HepG2 (cell line): ENCODE data around the gene EPHB3. TPM values are rescaled to one million over a fixed set of nuclear protein-coding genes. Genes with fewer than 3 reads are reported as not detected.
A peak's percentile ranks its signal among the peaks of the same experiment; 100 is the strongest.

Experiments used
- ATAC-seq: fragments of 200-7000 bp; cut with Tn5 transposase; 3 replicates; pipeline ENCODE4 v1.9.1; 2020; ENCODE audit warnings: mild to moderate bottlenecking, moderate library complexity
- BruUV-seq: library from RNA; stranded (reverse); fragments of 400-500 nt; replicated peaks from 2 replicates; lab custom pipeline; 2021; lab: Mats Ljungman, UMichigan
- CTCF ChIA-PET: fragments of 300-600 bp; formaldehyde crosslinking; extraction: SDS; loops from one replicate; lab custom pipeline; 2021; ENCODE audit warnings: low total read pairs, inconsistent platforms, low intra/inter-chr PET ratio; lab: Yijun Ruan, JAX
- POLR2A ChIA-PET: fragments of 350-600 bp; sonication (Branson Sonifier 250); formaldehyde crosslinking; loops from one replicate; lab custom pipeline; 2020; ENCODE audit warnings: antibody characterized with exemption, inconsistent platforms; lab: Yijun Ruan, JAX
- DNase-seq: peaks from one replicate; pipeline ENCODE4 v3.0.0-alpha.2; 2015; ENCODE audit warnings: low spot score
- FAIRE-seq: peaks from 3 replicates; lab custom pipeline; 2011; peaks lifted over from hg19 to GRCh38; lab: Jason Lieb, UNC
- H2AFZ ChIP-seq: one replicate; pipeline ENCODE4 v1.6.1; 2011; ENCODE audit warnings: low read length, inconsistent platforms
- H3K27ac ChIP-seq: fragments of 300-600 bp; 3 replicates; pipeline ENCODE4 v1.8.0; 2011; ENCODE audit warnings: mixed run types, mild to moderate bottlenecking, mixed read lengths, low read length, inconsistent platforms; ENCODE audit not compliant: insufficient read depth; ENCODE audit errors: extremely low read length
- H3K27me3 ChIP-seq, 2 experiments: fragments of 200-600 bp in 1 of 2; 2 replicates in 1 of 2; 3 replicates in 1 of 2; pipeline versions ENCODE4 v1.6.0 to v1.8.0; 2011; ENCODE audit warnings: low read length in 2 of 2, mild to moderate bottlenecking in 2 of 2, moderate library complexity in 2 of 2, inconsistent platforms in 1 of 2; ENCODE audit not compliant: insufficient read depth in 2 of 2, control insufficient read depth in 1 of 2
- H3K36me3 ChIP-seq, 2 experiments: fragments of 200-600 bp in 1 of 2; replicated peaks in 1 of 2; 2 replicates in 1 of 2; 3 replicates in 1 of 2; pipeline versions ENCODE4 v1.5.1 to v1.8.0; 2011; ENCODE audit warnings: low read length in 2 of 2, inconsistent platforms in 1 of 2; ENCODE audit not compliant: insufficient read depth in 2 of 2, control insufficient read depth in 1 of 2
- H3K4me1 ChIP-seq: 2 replicates; pipeline ENCODE4 v1.5.1; 2012; ENCODE audit warnings: low read length, inconsistent platforms; ENCODE audit not compliant: insufficient read depth
- H3K4me2 ChIP-seq: 2 replicates; pipeline ENCODE4 v1.6.0; 2011; ENCODE audit warnings: low read depth, low read length, inconsistent platforms
- H3K4me3 ChIP-seq, 3 experiments: fragments of 200-600 bp in 1 of 3; sonication (generic), shearing (Covaris generic) in 1 of 3; replicated peaks in 1 of 3; 2 replicates each; pipeline ENCODE4 v1.5.1; 2011 to 2016; ENCODE audit warnings: low read length in 3 of 3, inconsistent platforms in 2 of 3, low read depth in 2 of 3, mild to moderate bottlenecking in 2 of 3, control low read depth in 1 of 3, mixed read lengths in 1 of 3; ENCODE audit not compliant: insufficient read depth in 1 of 3
- H3K79me2 ChIP-seq: one replicate; pipeline ENCODE4 v1.6.1; 2011; ENCODE audit warnings: low read length, inconsistent platforms; ENCODE audit not compliant: insufficient read depth
- H3K9ac ChIP-seq: 2 replicates; pipeline ENCODE4 v1.6.0; 2011; ENCODE audit warnings: mild to moderate bottlenecking, low read depth, low read length, inconsistent platforms; ENCODE audit not compliant: insufficient read depth
- H3K9me3 ChIP-seq: 2 replicates; pipeline ENCODE4 v1.5.1; 2012; ENCODE audit warnings: mild to moderate bottlenecking, low read length
- H4K20me1 ChIP-seq: 2 replicates; pipeline ENCODE4 v1.6.0; 2011; ENCODE audit warnings: inconsistent platforms, mild to moderate bottlenecking, low read length, moderate library complexity; ENCODE audit not compliant: insufficient read depth
- ELF4 ChIP-seq: sonication (generic); formaldehyde crosslinking; IDR thresholded peaks from 2 replicates; pipeline ENCODE4 v1.5.0; 2020; ENCODE audit warnings: missing genetic modification reagents, mild to moderate bottlenecking, moderate library complexity, borderline replicate concordance
- HMG20B ChIP-seq: conservative IDR thresholded peaks from 2 replicates; pipeline ENCODE4 v1.6.1; 2016; ENCODE audit warnings: missing genetic modification reagents, missing compliant biosample characterization
- KDM1A ChIP-seq: IDR thresholded peaks from 2 replicates; pipeline ENCODE4 v1.6.1; 2016; ENCODE audit warnings: missing compliant biosample characterization
- NFRKB ChIP-seq: fragments of 450-650 bp; IDR thresholded peaks from 2 replicates; pipeline ENCODE4 v1.6.1; 2017
- SP140L ChIP-seq: sonication (generic); formaldehyde crosslinking; IDR thresholded peaks from 2 replicates; pipeline ENCODE4 v1.4.0; 2020; ENCODE audit warnings: missing genetic modification reagents, borderline replicate concordance
- ZNF17 ChIP-seq: sonication (generic); formaldehyde crosslinking; IDR thresholded peaks from 2 replicates; pipeline ENCODE4 v1.5.0; 2020; ENCODE audit warnings: mild to moderate bottlenecking, missing genetic modification reagents
- ZNF431 ChIP-seq: sonication (generic); formaldehyde crosslinking; IDR thresholded peaks from 2 replicates; pipeline ENCODE4 v1.9.0; 2022; ENCODE audit warnings: missing genetic modification reagents, low read depth, mild to moderate bottlenecking, borderline replicate concordance
- WGBS: methylation state at CpG from one replicate; pipeline ENCODE4 v1.1.6; 2017; ENCODE audit warnings: low lambda C conversion rate; 5-methylcytosine and 5-hydroxymethylcytosine counted together
- in situ Hi-C: cut with HindIII; loops from 2 replicates; pipeline ENCODE4 v1.10.0; 2017; ENCODE audit warnings: low pct_unique_long_range_greater_than_20kb; ENCODE audit not compliant: extremely low pct_ligation_motif_present
- intact Hi-C: fragments of 100-400 bp; cut with micrococcal nuclease; formaldehyde crosslinking; loops from one replicate; pipeline ENCODE4 v1.10.0; 2022; ENCODE audit not compliant: unreplicated experiment
- polyA plus RNA-seq, 8 experiments: library from polyadenylated mRNA; depleted of rRNA in 3 of 8; stranded (reverse) in 7 of 8; unstranded in 1 of 8; fragments of >200 nt; fragmentation: Illumina TruSeq in 4 of 8; extraction: Trizol in 4 of 8; gene quantifications; 2 replicates each; pipeline versions ENCODE4 v1.2.1 to v1.2.3, GENCODE V29; 2011 to 2016; ENCODE audit warnings: low read depth in 4 of 8, missing spikeins in 1 of 8, mixed read lengths in 1 of 8; ENCODE audit not compliant: insufficient read depth in 1 of 8
- total RNA-seq, 5 experiments: library from RNA; depleted of rRNA; stranded (reverse); fragments of >200 nt; fragmentation: Illumina TruSeq; extraction: Trizol; gene quantifications; 2 replicates each; pipeline ENCODE4 v1.2.3, GENCODE V29; 2016; ENCODE audit warnings: low read depth in 1 of 5
- TF ChIP-seq, protein P1 (sequence below): IDR thresholded peaks from 2 replicates; pipeline ENCODE4 v1.4.0; 2020; ENCODE audit warnings: mild to moderate bottlenecking, missing genetic modification reagents
- TF ChIP-seq, protein P2 (sequence below): fragments of 450-650 bp; IDR thresholded peaks from 2 replicates; pipeline ENCODE4 v1.6.1; 2017; ENCODE audit warnings: mild to moderate bottlenecking

EPHB3 gene
- total and polyA plus RNA-seq, 2 of the 13 experiments (the other 11 are each of a cell fraction or from before 2014, with no cell fraction given), result 0.01 TPM; not detected in 1

DNA sequence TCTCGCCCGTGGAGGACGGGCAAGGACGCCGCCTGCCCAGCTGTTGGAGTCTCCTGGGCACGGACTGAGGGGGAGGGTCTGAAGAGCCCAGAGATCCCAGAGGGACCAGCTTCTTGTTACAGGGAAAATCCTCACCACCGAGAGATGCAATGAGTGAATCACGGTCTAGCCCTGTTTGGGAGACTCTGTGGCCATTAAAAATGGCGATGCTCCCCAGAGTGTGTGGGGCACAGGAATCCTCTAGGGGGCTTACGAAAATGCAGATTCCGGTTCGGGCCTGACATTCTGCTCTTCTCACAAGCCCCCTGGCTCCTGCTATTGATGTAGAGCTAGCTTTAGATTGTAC, 35.5 kb upstream of the EPHB3 start:
- 43% methylated on average over 6 of the region's 12 CpGs for WGBS
- in situ Hi-C loops, result no loop called here
- Histone ChIP-seq H3K9me3 (no peaks in the 10 kb centered on the region), H3K79me2 (no peaks in the 10 kb centered on the region), H2AFZ (no peak overlapping the region), H3K4me1 (peaks cover 11% of the 10 kb centered on the region; the same call in 1 of the 2 replicates), H3K4me3 (peak overlapping the region in 2 of 3 experiments; percentile 46 to 65; a peak in 2 of 6 replicates), H3K36me3 (no peaks in the 10 kb centered on the region), H3K27ac (no peak overlapping the region), H3K27me3 (peaks cover 5 to 44% of the 10 kb centered on the region in 2 experiments), H4K20me1 (no peaks in the 10 kb centered on the region), H3K4me2 (peak overlapping the region; percentile 72), H3K9ac (no peak overlapping the region)
- no TSS peak for BruUV-seq
- DNase-seq (no peak), FAIRE-seq (no peak), ATAC-seq (no peak; the same call in 1 of the 3 replicates)
- ChIA-PET CTCF (no interaction called here), POLR2A (no interaction called here)
- TF ChIP-seq ELF4 (CRISPR knock-in tag) (no peak), HMG20B (CRISPR knock-in tag) (0 out of 2 replicates have a peak, but pooled peaks have one; percentile 12)
- intact Hi-C loops, result no loop called here

DNA sequence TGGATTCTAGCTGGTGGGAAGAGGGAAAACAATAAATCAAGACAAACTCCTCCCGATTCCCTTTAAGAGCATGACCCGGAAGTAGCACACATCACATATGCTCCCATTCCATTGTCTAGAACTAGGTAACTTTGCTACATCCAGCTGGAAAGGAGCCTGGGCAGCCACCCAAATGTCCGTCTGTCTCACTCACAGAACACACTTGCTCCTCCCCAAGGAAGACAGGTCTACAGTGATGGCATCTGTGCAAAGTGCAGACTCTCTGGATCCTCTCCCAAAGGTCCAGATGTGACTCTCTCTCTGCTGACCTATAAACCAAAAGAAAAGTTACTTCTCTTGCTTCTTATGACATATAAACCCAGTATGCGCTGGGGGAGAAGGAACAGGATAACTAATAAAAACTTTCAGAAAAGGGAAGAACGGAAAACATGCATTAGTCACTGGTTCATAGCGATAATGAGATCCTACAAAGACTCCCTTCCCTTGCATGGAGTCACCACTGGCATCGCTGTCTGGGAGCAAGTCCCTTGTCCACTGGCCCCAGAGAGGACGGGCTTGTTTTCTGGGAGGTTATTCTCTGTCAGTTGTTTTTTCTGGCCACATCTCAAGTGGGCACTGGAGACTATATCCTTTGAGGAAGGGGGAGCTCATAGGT, 29.8 kb upstream of the EPHB3 start:
- H3K27ac ChIP-seq, result no peak overlapping the region
- H3K9me3 ChIP-seq, result no peaks in the 10 kb centered on the region
- DNase-seq (no peak), ATAC-seq (no peak), FAIRE-seq (no peak)
- in situ Hi-C loops, result no loop called here
- no peaks in the 10 kb centered on the region for H3K4me1 ChIP-seq
- no peak overlapping the region for H3K9ac ChIP-seq
- H4K20me1 ChIP-seq, result no peaks in the 10 kb centered on the region
- H3K79me2 ChIP-seq, result no peaks in the 10 kb centered on the region
- 23% methylated on average over 6 of the region's 8 CpGs for WGBS
- BruUV-seq, result no TSS peak
- H3K4me3 ChIP-seq, result no peak overlapping the region
- intact Hi-C loops, result no loop called here
- POLR2A ChIA-PET, result no interaction called here
- H3K4me2 ChIP-seq, result no peak overlapping the region
- H3K27me3 ChIP-seq, result peaks cover 0 to 45% of the 10 kb centered on the region in 2 experiments; a peak in 4 of 5 replicates
- H2AFZ ChIP-seq, result no peak overlapping the region
- H3K36me3 ChIP-seq, result no peaks in the 10 kb centered on the region
- CTCF ChIA-PET, result no interaction called here
- TF ChIP-seq, protein P1, sequence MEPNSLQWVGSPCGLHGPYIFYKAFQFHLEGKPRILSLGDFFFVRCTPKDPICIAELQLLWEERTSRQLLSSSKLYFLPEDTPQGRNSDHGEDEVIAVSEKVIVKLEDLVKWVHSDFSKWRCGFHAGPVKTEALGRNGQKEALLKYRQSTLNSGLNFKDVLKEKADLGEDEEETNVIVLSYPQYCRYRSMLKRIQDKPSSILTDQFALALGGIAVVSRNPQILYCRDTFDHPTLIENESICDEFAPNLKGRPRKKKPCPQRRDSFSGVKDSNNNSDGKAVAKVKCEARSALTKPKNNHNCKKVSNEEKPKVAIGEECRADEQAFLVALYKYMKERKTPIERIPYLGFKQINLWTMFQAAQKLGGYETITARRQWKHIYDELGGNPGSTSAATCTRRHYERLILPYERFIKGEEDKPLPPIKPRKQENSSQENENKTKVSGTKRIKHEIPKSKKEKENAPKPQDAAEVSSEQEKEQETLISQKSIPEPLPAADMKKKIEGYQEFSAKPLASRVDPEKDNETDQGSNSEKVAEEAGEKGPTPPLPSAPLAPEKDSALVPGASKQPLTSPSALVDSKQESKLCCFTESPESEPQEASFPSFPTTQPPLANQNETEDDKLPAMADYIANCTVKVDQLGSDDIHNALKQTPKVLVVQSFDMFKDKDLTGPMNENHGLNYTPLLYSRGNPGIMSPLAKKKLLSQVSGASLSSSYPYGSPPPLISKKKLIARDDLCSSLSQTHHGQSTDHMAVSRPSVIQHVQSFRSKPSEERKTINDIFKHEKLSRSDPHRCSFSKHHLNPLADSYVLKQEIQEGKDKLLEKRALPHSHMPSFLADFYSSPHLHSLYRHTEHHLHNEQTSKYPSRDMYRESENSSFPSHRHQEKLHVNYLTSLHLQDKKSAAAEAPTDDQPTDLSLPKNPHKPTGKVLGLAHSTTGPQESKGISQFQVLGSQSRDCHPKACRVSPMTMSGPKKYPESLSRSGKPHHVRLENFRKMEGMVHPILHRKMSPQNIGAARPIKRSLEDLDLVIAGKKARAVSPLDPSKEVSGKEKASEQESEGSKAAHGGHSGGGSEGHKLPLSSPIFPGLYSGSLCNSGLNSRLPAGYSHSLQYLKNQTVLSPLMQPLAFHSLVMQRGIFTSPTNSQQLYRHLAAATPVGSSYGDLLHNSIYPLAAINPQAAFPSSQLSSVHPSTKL (CRISPR knock-in tag), result no peak
- TF ChIP-seq SP140L (CRISPR knock-in tag) (no peak), NFRKB (no peak), KDM1A (CRISPR knock-in tag) (no peak), ZNF431 (CRISPR knock-in tag) (no peak), ZNF17 (no peak)
- TF ChIP-seq, protein P2, sequence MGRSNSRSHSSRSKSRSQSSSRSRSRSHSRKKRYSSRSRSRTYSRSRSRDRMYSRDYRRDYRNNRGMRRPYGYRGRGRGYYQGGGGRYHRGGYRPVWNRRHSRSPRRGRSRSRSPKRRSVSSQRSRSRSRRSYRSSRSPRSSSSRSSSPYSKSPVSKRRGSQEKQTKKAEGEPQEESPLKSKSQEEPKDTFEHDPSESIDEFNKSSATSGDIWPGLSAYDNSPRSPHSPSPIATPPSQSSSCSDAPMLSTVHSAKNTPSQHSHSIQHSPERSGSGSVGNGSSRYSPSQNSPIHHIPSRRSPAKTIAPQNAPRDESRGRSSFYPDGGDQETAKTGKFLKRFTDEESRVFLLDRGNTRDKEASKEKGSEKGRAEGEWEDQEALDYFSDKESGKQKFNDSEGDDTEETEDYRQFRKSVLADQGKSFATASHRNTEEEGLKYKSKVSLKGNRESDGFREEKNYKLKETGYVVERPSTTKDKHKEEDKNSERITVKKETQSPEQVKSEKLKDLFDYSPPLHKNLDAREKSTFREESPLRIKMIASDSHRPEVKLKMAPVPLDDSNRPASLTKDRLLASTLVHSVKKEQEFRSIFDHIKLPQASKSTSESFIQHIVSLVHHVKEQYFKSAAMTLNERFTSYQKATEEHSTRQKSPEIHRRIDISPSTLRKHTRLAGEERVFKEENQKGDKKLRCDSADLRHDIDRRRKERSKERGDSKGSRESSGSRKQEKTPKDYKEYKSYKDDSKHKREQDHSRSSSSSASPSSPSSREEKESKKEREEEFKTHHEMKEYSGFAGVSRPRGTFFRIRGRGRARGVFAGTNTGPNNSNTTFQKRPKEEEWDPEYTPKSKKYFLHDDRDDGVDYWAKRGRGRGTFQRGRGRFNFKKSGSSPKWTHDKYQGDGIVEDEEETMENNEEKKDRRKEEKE, result no peak
